Subcutaneous abdominal adipose tissue (tissue), 5 donors: ENCODE data around the gene HSD17B10.

Experiments
- H3K27ac ChIP-seq: one replicate; pipeline ENCODE4 v1.7.0; 2013; ENCODE audit warnings: low read depth, mild to moderate bottlenecking, inconsistent platforms, low read length, moderate library complexity
- H3K27me3 ChIP-seq, 5 donors: one replicate each; pipeline ENCODE4 v1.7.0; 2013; ENCODE audit warnings: low read length in 5 of 5, inconsistent platforms in 1 of 5; ENCODE audit not compliant: control insufficient read depth in 5 of 5, insufficient read depth in 4 of 5
- H3K36me3 ChIP-seq, 5 donors: one replicate each; pipeline ENCODE4 v1.7.0; 2013; ENCODE audit warnings: low read length in 5 of 5; ENCODE audit not compliant: control insufficient read depth in 5 of 5, insufficient read depth in 5 of 5
- H3K4me1 ChIP-seq, 5 donors: one replicate each; pipeline ENCODE4 v1.7.0; 2013; ENCODE audit warnings: low read length in 5 of 5, mild to moderate bottlenecking in 3 of 5, moderate library complexity in 1 of 5; ENCODE audit not compliant: control insufficient read depth in 5 of 5, insufficient read depth in 5 of 5
- H3K4me3 ChIP-seq, 5 donors: one replicate each; pipeline ENCODE4 v1.7.0; 2013; ENCODE audit warnings: low read length in 5 of 5, low read depth in 1 of 5
- H3K9ac ChIP-seq, 5 donors: one replicate each; pipeline ENCODE4 v1.7.0; 2013; ENCODE audit warnings: low read length in 5 of 5, mild to moderate bottlenecking in 4 of 5, moderate library complexity in 3 of 5
- H3K9me3 ChIP-seq, 5 donors: one replicate each; pipeline ENCODE4 v1.7.0; 2013; ENCODE audit warnings: low read length in 5 of 5; ENCODE audit not compliant: control insufficient read depth in 5 of 5
- donor health status: healthy.
- donor health status: healthy.
- donor health status: healthy.
- donor health status: healthy.
- donor health status: healthy.

HSD17B10 gene

GRCh38 chrX:53438174-53438831 lies 4.1 kb upstream of the HSD17B10 start:
- Histone ChIP-seq H3K4me1 (peaks cover 0 to 38% (median 33%) of the 10 kb centered on the region in 5 donors), H3K27me3 (peaks cover 0 to 35% (median 28%) of the 10 kb centered on the region in 5 donors), H3K9me3 (no peaks in the 10 kb centered on the region), H3K9ac (no peak overlapping the region), H3K27ac (no peak overlapping the region), H3K36me3 (no peaks in the 10 kb centered on the region), H3K4me3 (no peak overlapping the region)

GRCh38 chrX:53437206-53437605 lies 3.0 kb upstream of the HSD17B10 start:
- Histone ChIP-seq H3K27ac (no peak overlapping the region), H3K27me3 (peaks cover 0 to 34% (median 26%) of the 10 kb centered on the region in 5 donors), H3K4me1 (peaks cover 0 to 36% (median 33%) of the 10 kb centered on the region in 5 donors), H3K4me3 (no peak overlapping the region), H3K9me3 (no peaks in the 10 kb centered on the region), H3K9ac (no peak overlapping the region), H3K36me3 (peaks cover 0 to 1% (median 0%) of the 10 kb centered on the region in 5 donors)

GRCh38 chrX:53435997-53436396 lies 1.8 kb upstream of the HSD17B10 start:
- H3K9ac ChIP-seq, result no peak overlapping the region
- no peaks in the 10 kb centered on the region for H3K9me3 ChIP-seq
- no peak overlapping the region for H3K4me3 ChIP-seq
- H3K4me1 ChIP-seq, result peaks cover 0 to 24% (median 21%) of the 10 kb centered on the region in 5 donors
- H3K27me3 ChIP-seq, result peaks cover 0 to 30% (median 23%) of the 10 kb centered on the region in 5 donors
- H3K27ac ChIP-seq, result no peak overlapping the region
- H3K36me3 ChIP-seq, result peaks cover 0 to 14% (median 11%) of the 10 kb centered on the region in 5 donors

- Histone ChIP-seq H3K9me3 (no peaks in the 10 kb centered on the region), H3K4me1 (peaks cover 0 to 16% (median 12%) of the 10 kb centered on the region in 5 donors), H3K9ac (no peak overlapping the region), H3K36me3 (peaks cover 0 to 43% (median 26%) of the 10 kb centered on the region in 5 donors), H3K27ac (no peak overlapping the region), H3K27me3 (peaks cover 0 to 28% (median 18%) of the 10 kb centered on the region in 5 donors), H3K4me3 (no peak overlapping the region)
These were observed 3.9 kb downstream of the HSD17B10 start for GRCh38 chrX:53430231-53430630.

- Histone ChIP-seq H3K9ac (no peak overlapping the region), H3K4me1 (peaks cover 0 to 14% (median 12%) of the 10 kb centered on the region in 5 donors), H3K4me3 (no peak overlapping the region), H3K9me3 (no peaks in the 10 kb centered on the region), H3K36me3 (peaks cover 0 to 43% (median 26%) of the 10 kb centered on the region in 5 donors), H3K27ac (no peak overlapping the region), H3K27me3 (peaks cover 0 to 26% (median 16%) of the 10 kb centered on the region in 5 donors)
These were observed 4.4 kb downstream of the HSD17B10 start for GRCh38 chrX:53429755-53430154.

- Histone ChIP-seq H3K36me3 (peaks cover 0 to 7% (median 0%) of the 10 kb centered on the region in 5 donors), H3K4me1 (peaks cover 9 to 23% (median 20%) of the 10 kb centered on the region in 5 donors), H3K9me3 (no peaks in the 10 kb centered on the region), H3K27me3 (peaks cover 0 to under 1% (median 0%) of the 10 kb centered on the region in 5 donors), H3K9ac (peak within 1 kb of the TSS; percentile 52 to 95 (median 93)), H3K27ac (peak within 1 kb of the TSS; percentile 90), H3K4me3 (peak within 1 kb of the TSS; percentile 84 to 92 (median 87))
These were observed 11.3 kb downstream of the HSD17B10 start, which contains the start of gene RIBC1 for GRCh38 chrX:53422861-53423306. RIBC1 (plus strand) TSS chrX:53422873; CDS start chrX:53426277, 3,404 bp downstream.

GRCh38 chrX:53422086-53422860 lies 11.9 kb downstream of the HSD17B10 start, which contains the start of gene SMC1A:
SMC1A (minus strand) TSS chrX:53422654; CDS start chrX:53422600, 54 bp downstream.
- peak within 1 kb of the TSS; percentile 90 for H3K27ac ChIP-seq
- H3K9ac ChIP-seq, result peak within 1 kb of the TSS; percentile 52 to 95 (median 93)
- H3K27me3 ChIP-seq, result no peaks in the 10 kb centered on the region

GRCh38 chrX:53421772-53422085 lies 12.4 kb downstream of the HSD17B10 start:
- Histone ChIP-seq H3K27ac (peak overlapping the region; percentile 90), H3K27me3 (no peaks in the 10 kb centered on the region), H3K9ac (peak overlapping the region; percentile 52 to 95 (median 93)), H3K4me3 (peak overlapping the region; percentile 77 to 92 (median 86)), H3K9me3 (no peaks in the 10 kb centered on the region), H3K4me1 (peaks cover 9 to 23% (median 20%) of the 10 kb centered on the region in 5 donors), H3K36me3 (no peaks in the 10 kb centered on the region)

More at GRCh38 chrX:53422086-53422860, 11.9 kb downstream of the HSD17B10 start, which contains the start of gene SMC1A:
- Histone ChIP-seq H3K4me3 (peak within 1 kb of the TSS; percentile 84 to 92 (median 87)), H3K9me3 (no peaks in the 10 kb centered on the region), H3K4me1 (peaks cover 9 to 23% (median 20%) of the 10 kb centered on the region in 5 donors), H3K36me3 (peaks cover 0 to 4% (median 0%) of the 10 kb centered on the region in 5 donors)

GRCh38 chrX:53421125-53421524 lies 13.0 kb downstream of the HSD17B10 start:
- no peak overlapping the region for H3K27ac ChIP-seq
- H3K27me3 ChIP-seq, result no peaks in the 10 kb centered on the region
- H3K9ac ChIP-seq, result peak overlapping the region in 3 of 5 donors; percentile 92 to 93 (median 93)
- H3K9me3 ChIP-seq, result no peaks in the 10 kb centered on the region
- H3K4me3 ChIP-seq, result peak overlapping the region; percentile 77 to 92 (median 86)
- peaks cover 9 to 23% (median 20%) of the 10 kb centered on the region in 5 donors for H3K4me1 ChIP-seq
- H3K36me3 ChIP-seq, result no peaks in the 10 kb centered on the region
